Measurements from ENCODE around the gene SLC37A2.

GRCh38 chr11:125061281-125061680 lies 1.8 kb upstream of the SLC37A2 start:
- TF ChIP-seq POLR2A (IDR thresholded peaks at IDR 0.05; ENCODE audit: low read depth, low read length), result no peak
- TF ChIP-seq POLR2AphosphoS5 (IDR thresholded peaks at IDR 0.05; ENCODE audit: low read depth, low read length), result no peak

Data from GM12892 (cell line).